ENCODE data around the gene OCLN. TPM values are rescaled to one million over a fixed set of nuclear protein-coding genes. Genes with fewer than 3 reads are reported as not detected.

Gene OCLN
- total and polyA plus RNA-seq, 4 donors = 9.9 to 53.9 (median 19.0) TPM

- Histone ChIP-seq H3K36me3 (ENCODE audit: control insufficient read depth in 4 of 4, insufficient read depth in 3 of 4, low read depth in 1 of 4, low read length in 3 of 4) (peaks cover 0 to 8% (median 0%) of the 10 kb centered on the region in 4 donors), H3K27ac (ENCODE audit: low read depth in 1 of 2, low read length in 2 of 2) (peak overlapping the region; percentile 71 to 87), H3K27me3 (ENCODE audit: control insufficient read depth in 4 of 4, insufficient read depth in 4 of 4, low read length in 3 of 4) (no peaks in the 10 kb centered on the region), H3K4me3 (ENCODE audit: low read depth in 1 of 3, low read length in 3 of 3) (no peak overlapping the region), H3K9me3 (ENCODE audit: control insufficient read depth in 4 of 4, low read length in 3 of 4) (no peaks in the 10 kb centered on the region), H3K9ac (ENCODE audit: low read depth in 1 of 2, low read length in 2 of 2) (peak overlapping the region; percentile 0 to 27), H3K4me1 (ENCODE audit: control insufficient read depth in 4 of 4, insufficient read depth in 4 of 4, low read length in 3 of 4) (peaks cover 3 to 43% (median 34%) of the 10 kb centered on the region in 4 donors)
- 19% methylated on average over 4 of the region's 4 CpGs for WGBS
- no peak for DNase-seq (ENCODE audit: low spot score)
- no peak for TF ChIP-seq GABPA (IDR thresholded peaks at IDR 0.05 in 1 of 2, conservative IDR thresholded peaks at IDR 0.05 in 1 of 2)
- no peak for TF ChIP-seq EGR1 (IDR thresholded peaks at IDR 0.05; ENCODE audit: low read depth in 2 of 2)
- peak; percentile 48 for TF ChIP-seq HNF4G (IDR thresholded peaks at IDR 0.05)
- no peak for TF ChIP-seq CTCF (IDR thresholded peaks at IDR 0.05; ENCODE audit: low read depth, low read length, missing input control)
- peak; percentile 48 for TF ChIP-seq REST (IDR thresholded peaks at IDR 0.05)
- TF ChIP-seq NR2F2 (IDR thresholded peaks at IDR 0.05) = peak; percentile 17
- TF ChIP-seq FOXA1 (IDR thresholded peaks at IDR 0.05) = no peak
- peak; percentile 34 to 51 for TF ChIP-seq JUND (IDR thresholded peaks at IDR 0.05)
- peak; percentile 69 for TF ChIP-seq SP1 (IDR thresholded peaks at IDR 0.05)
- TF ChIP-seq RXRA (IDR thresholded peaks at IDR 0.05) = peak; percentile 49 to 55
- TF ChIP-seq MAX (IDR thresholded peaks at IDR 0.05) = no peak
- TF ChIP-seq RAD21 (IDR thresholded peaks at IDR 0.05) = peak in 1 of 2 donors; percentile 54
- TF ChIP-seq TAF1 (conservative IDR thresholded peaks at IDR 0.05) = no peak
- no peak for TF ChIP-seq ATF3 (IDR thresholded peaks at IDR 0.05)
- peak; percentile 72 to 84 for TF ChIP-seq HNF4A (conservative IDR thresholded peaks at IDR 0.05)
- peak; percentile 28 for TF ChIP-seq ZBTB33 (IDR thresholded peaks at IDR 0.05)
- TF ChIP-seq YY1 (IDR thresholded peaks at IDR 0.05) = peak; percentile 26
- peak; percentile 59 for TF ChIP-seq FOXA2 (IDR thresholded peaks at IDR 0.05)
Measured at GRCh38 chr5:69517763-69518212, 25.2 kb downstream of the OCLN start.
